Right ventricle myocardium inferior (tissue), 1 donor: ENCODE results near the gene POFUT1. TPM values are rescaled to one million over a fixed set of nuclear protein-coding genes. Genes with fewer than 3 reads are reported as not detected.
A peak's percentile ranks its signal among the peaks of the same experiment; 100 is the strongest.

Experiments used
- ATAC-seq: fragments of 200-7000 bp; cut with Tn5 transposase; one replicate; pipeline ENCODE4 v1.9.1; 2020; ENCODE audit warnings: mild to moderate bottlenecking, moderate library complexity
- DNase-seq: peaks from one replicate; pipeline ENCODE4 v3.0.0; 2021; ENCODE audit errors: missing footprints
- intact Hi-C: fragments of 100-400 bp; cut with DNase I; formaldehyde crosslinking; loops from one replicate; pipeline ENCODE4 v1.11.0; 2022
- total RNA-seq: library from RNA; stranded (reverse); fragmentation: NEBNext Ultra II Directional; extraction: Animal tissue kit (Norgen Biotek cat#: 25700); gene quantifications from one replicate; pipeline ENCODE4 v1.2.1, GENCODE V29; 2021
- donor health status: DM: no; HTN: yes; CAD: no; lungs with severe emphysema.

POFUT1 gene
- total RNA-seq, 1 donor from 2014 or later = 24.5 TPM

- DNase-seq (no peak), ATAC-seq (no peak)
- intact Hi-C loops = loop anchor here (5.0 kb wide), 4 partner anchors 78 to 153 kb away; partner anchors contain the start of gene ASXL1
These were observed 3.2 kb upstream of the POFUT1 start for GRCh38 chr20:32204205-32205109.

GRCh38 chr20:32205110-32205842, 2.4 kb upstream of the POFUT1 start:
- intact Hi-C loops = loop anchor here (5.0 kb wide), 4 partner anchors 77 to 152 kb away; partner anchors contain the start of gene ASXL1
- DNase-seq = no peak
- ATAC-seq = no peak

- DNase-seq = no peak
- intact Hi-C loops = loop anchor here (5.0 kb wide), 4 partner anchors 76 to 151 kb away; partner anchors contain the start of gene ASXL1
- ATAC-seq = no peak
These were observed 1.6 kb upstream of the POFUT1 start for GRCh38 chr20:32205843-32206759.

GRCh38 chr20:32206760-32207625, 687 bp upstream of the POFUT1 start:
- ATAC-seq = peak; percentile 0
- no peak for DNase-seq
- intact Hi-C loops = loop anchor here (5.0 kb wide), 4 partner anchors 75 to 150 kb away; partner anchors contain the start of gene ASXL1

- no peak for ATAC-seq
- no peak for DNase-seq
- intact Hi-C loops = loop anchor here (5.0 kb wide), 4 partner anchors 74 to 149 kb away; partner anchors contain the start of gene ASXL1
These were observed 947 bp downstream of the POFUT1 start for GRCh38 chr20:32208499-32209154.

GRCh38 chr20:32209850-32210605, 2.3 kb downstream of the POFUT1 start:
- DNase-seq = no peak
- intact Hi-C loops = loop anchor here (5.0 kb wide), 4 partner anchors 72 to 147 kb away; partner anchors contain the start of gene ASXL1
- no peak for ATAC-seq

GRCh38 chr20:32213870-32214269, 6.2 kb downstream of the POFUT1 start:
- no peak for ATAC-seq
- intact Hi-C loops = no loop called here

GRCh38 chr20:32215147-32215546, 7.5 kb downstream of the POFUT1 start:
- no peak for ATAC-seq
- intact Hi-C loops = no loop called here
- DNase-seq = peak; percentile 67

More at GRCh38 chr20:32213870-32214269, 6.2 kb downstream of the POFUT1 start:
- DNase-seq = no peak

GRCh38 chr20:32215729-32216128, 8.0 kb downstream of the POFUT1 start:
- intact Hi-C loops = no loop called here
- no peak for ATAC-seq

GRCh38 chr20:32216179-32217142, 8.8 kb downstream of the POFUT1 start:
- no peak for DNase-seq
- intact Hi-C loops = no loop called here
- ATAC-seq = no peak

More at GRCh38 chr20:32215729-32216128, 8.0 kb downstream of the POFUT1 start:
- DNase-seq = no peak

GRCh38 chr20:32218156-32218900, 10.6 kb downstream of the POFUT1 start:
- DNase-seq = no peak
- intact Hi-C loops = no loop called here
- ATAC-seq = no peak

GRCh38 chr20:32224463-32224862, 16.8 kb downstream of the POFUT1 start:
- intact Hi-C loops = no loop called here
- no peak for ATAC-seq

GRCh38 chr20:32226391-32226790, 18.7 kb downstream of the POFUT1 start:
- no peak for ATAC-seq
- intact Hi-C loops = no loop called here
- DNase-seq = no peak

More at GRCh38 chr20:32224463-32224862, 16.8 kb downstream of the POFUT1 start:
- no peak for DNase-seq

GRCh38 chr20:32227306-32227705, 19.6 kb downstream of the POFUT1 start:
- intact Hi-C loops = no loop called here
- DNase-seq = no peak
- ATAC-seq = no peak
